H9 (cell line): ENCODE measurements around the gene OXLD1. TPM values are rescaled to one million over a fixed set of nuclear protein-coding genes. Genes with fewer than 3 reads are reported as not detected.
A peak's percentile ranks its signal among the peaks of the same experiment; 100 is the strongest.

Experiments
- DNase-seq: peaks from one replicate; pipeline ENCODE4 v3.0.0-alpha.2; 2017
- H2AFZ ChIP-seq: one replicate; pipeline ENCODE4 v1.6.1; 2013; ENCODE audit warnings: mild to moderate bottlenecking, low read length, control low read depth, moderate library complexity
- H2AK5ac ChIP-seq: 2 replicates; pipeline ENCODE4 v1.6.1; 2013; ENCODE audit warnings: low read length, control low read depth, mixed read lengths; ENCODE audit not compliant: insufficient read length
- H2BK120ac ChIP-seq: one replicate; pipeline ENCODE4 v1.6.1; 2013; ENCODE audit warnings: low read depth, mild to moderate bottlenecking, low read length, control low read depth, inconsistent platforms; ENCODE audit not compliant: poor library complexity, severe bottlenecking
- H2BK12ac ChIP-seq: 2 replicates; pipeline ENCODE4 v1.6.1; 2013; ENCODE audit warnings: low read length, control low read depth, mixed read lengths, low read depth; ENCODE audit not compliant: insufficient read length
- H2BK15ac ChIP-seq: 2 replicates; pipeline ENCODE4 v1.6.1; 2013; ENCODE audit warnings: low read depth, low read length, control low read depth
- H2BK20ac ChIP-seq: one replicate; pipeline ENCODE4 v1.6.1; 2013; ENCODE audit warnings: low read depth, mild to moderate bottlenecking, low read length, control low read depth, inconsistent platforms; ENCODE audit not compliant: poor library complexity, severe bottlenecking
- H2BK5ac ChIP-seq: 2 replicates; pipeline ENCODE4 v1.6.1; 2013; ENCODE audit warnings: low read length, control low read depth, mixed read lengths; ENCODE audit not compliant: insufficient read length
- H3K14ac ChIP-seq: 2 replicates; pipeline ENCODE4 v1.6.1; 2013; ENCODE audit warnings: low read length, control low read depth; ENCODE audit not compliant: insufficient read depth
- H3K18ac ChIP-seq: 2 replicates; pipeline ENCODE4 v1.6.1; 2013; ENCODE audit warnings: low read depth, mild to moderate bottlenecking, mixed read lengths, low read length, control low read depth; ENCODE audit not compliant: insufficient read length
- H3K23ac ChIP-seq: 2 replicates; pipeline ENCODE4 v1.6.1; 2013; ENCODE audit warnings: low read length, control low read depth, mixed read lengths, low read depth; ENCODE audit not compliant: insufficient read length
- H3K23me2 ChIP-seq: 2 replicates; pipeline ENCODE4 v1.6.1; 2013; ENCODE audit warnings: low read depth, mild to moderate bottlenecking, mixed read lengths, low read length, control low read depth; ENCODE audit not compliant: insufficient read length, poor library complexity, severe bottlenecking
- H3K27ac ChIP-seq: 2 replicates; pipeline ENCODE4 v1.5.1; 2013; ENCODE audit warnings: low read length, control low read depth, mixed read lengths, low read depth; ENCODE audit not compliant: insufficient read length
- H3K27me3 ChIP-seq: 2 replicates; pipeline ENCODE4 v1.6.1; 2013; ENCODE audit warnings: low read length, control low read depth, inconsistent platforms; ENCODE audit not compliant: insufficient read depth
- H3K4ac ChIP-seq: 2 replicates; pipeline ENCODE4 v1.6.1; 2013; ENCODE audit warnings: low read depth, mild to moderate bottlenecking, control low read depth, inconsistent platforms, low read length, moderate library complexity
- H3K4me1 ChIP-seq: 2 replicates; pipeline ENCODE4 v1.6.1; 2013; ENCODE audit warnings: low read length, control low read depth, inconsistent platforms; ENCODE audit not compliant: insufficient read depth
- H3K4me2 ChIP-seq: 2 replicates; pipeline ENCODE4 v1.6.1; 2013; ENCODE audit warnings: low read length, control low read depth, mixed read lengths; ENCODE audit not compliant: insufficient read length, insufficient read depth
- H3K56ac ChIP-seq: 2 replicates; pipeline ENCODE4 v1.6.1; 2013; ENCODE audit warnings: low read depth, mild to moderate bottlenecking, mixed read lengths, low read length, control low read depth; ENCODE audit not compliant: insufficient read length
- H3K79me1 ChIP-seq: 2 replicates; pipeline ENCODE4 v1.6.1; 2013; ENCODE audit warnings: low read depth, mild to moderate bottlenecking, moderate library complexity, low read length, control low read depth, inconsistent platforms; ENCODE audit not compliant: insufficient read depth, poor library complexity, severe bottlenecking
- H3K79me2 ChIP-seq: 2 replicates; pipeline ENCODE4 v1.6.1; 2013; ENCODE audit warnings: low read length, control low read depth, inconsistent platforms; ENCODE audit not compliant: insufficient read depth
- H3K9ac ChIP-seq: 2 replicates; pipeline ENCODE4 v1.6.1; 2013; ENCODE audit warnings: low read length, control low read depth, mixed read lengths; ENCODE audit not compliant: insufficient read length; ENCODE audit errors: extremely low read depth
- H3K9me3 ChIP-seq: one replicate; pipeline ENCODE4 v1.6.1; 2013; ENCODE audit warnings: low read depth, low read length, inconsistent platforms; ENCODE audit not compliant: control insufficient read depth
- H3T11ph ChIP-seq: one replicate; pipeline ENCODE4 v1.6.1; 2013; ENCODE audit warnings: mild to moderate bottlenecking, low read length, control low read depth, inconsistent platforms
- H4K20me1 ChIP-seq: one replicate; pipeline ENCODE4 v1.6.1; 2013; ENCODE audit not compliant: control insufficient read depth, insufficient read length, insufficient read depth
- H4K5ac ChIP-seq: 2 replicates; pipeline ENCODE4 v1.6.1; 2013; ENCODE audit warnings: low read depth, mild to moderate bottlenecking, mixed read lengths, low read length, control low read depth; ENCODE audit not compliant: insufficient read length
- H4K8ac ChIP-seq: replicated peaks from 2 replicates; pipeline ENCODE4 v1.6.1; 2013; ENCODE audit warnings: low read length, control low read depth, mixed read lengths, low read depth; ENCODE audit not compliant: insufficient read length
- H4K91ac ChIP-seq: 2 replicates; pipeline ENCODE4 v1.6.1; 2013; ENCODE audit warnings: low read depth, mild to moderate bottlenecking, moderate library complexity, mixed read lengths, low read length, control low read depth; ENCODE audit not compliant: insufficient read length
- H3K27ac Mint-ChIP-seq, 3 experiments: 2 replicates in 2 of 3; 3 replicates in 1 of 3; pipeline ENCODE4 v1.8.0; 2020 to 2021; ENCODE audit warnings: mixed read lengths in 3 of 3, mild to moderate bottlenecking in 1 of 3, moderate library complexity in 1 of 3
- H3K27me3 Mint-ChIP-seq: 2 replicates; pipeline ENCODE4 v1.8.0; 2021; ENCODE audit warnings: low read depth, mild to moderate bottlenecking, moderate library complexity, mixed read lengths
- H3K36me3 Mint-ChIP-seq, 3 experiments: 2 replicates in 2 of 3; 3 replicates in 1 of 3; pipeline ENCODE4 v1.8.0; 2020 to 2021; ENCODE audit warnings: low read depth in 3 of 3, mixed read lengths in 3 of 3; ENCODE audit not compliant: insufficient read depth in 1 of 3
- H3K4me1 Mint-ChIP-seq, 2 experiments: 2 replicates each; pipeline ENCODE4 v1.8.0; 2020; ENCODE audit warnings: mixed read lengths in 2 of 2
- H3K4me3 Mint-ChIP-seq, 2 experiments: 2 replicates in 1 of 2; 3 replicates in 1 of 2; pipeline ENCODE4 v1.8.0; 2020 to 2021; ENCODE audit warnings: mild to moderate bottlenecking in 2 of 2, mixed read lengths in 2 of 2, moderate library complexity in 1 of 2
- H3K9me3 Mint-ChIP-seq, 2 experiments: 2 replicates in 1 of 2; 3 replicates in 1 of 2; pipeline ENCODE4 v1.8.0; 2020; ENCODE audit warnings: mild to moderate bottlenecking in 2 of 2, mixed read lengths in 2 of 2, moderate library complexity in 1 of 2
- CTCF ChIP-seq: fragments of 200-600 bp; sonication (generic); conservative IDR thresholded peaks from 3 replicates; pipeline ENCODE4 v1.8.0; 2021; ENCODE audit warnings: antibody characterized with exemption, mild to moderate bottlenecking
- WGBS: extraction: QIAGEN DNeasy Blood & Tissue Kit; methylation state at CpG from one replicate; pipeline ENCODE4 v1.1.7; 2013; ENCODE audit warnings: missing lambda C conversion rate, low lambda C conversion rate, mixed read lengths; ENCODE audit not compliant: insufficient read length; ENCODE audit errors: extremely low coverage; 5-methylcytosine and 5-hydroxymethylcytosine counted together
- total RNA-seq: library from RNA; stranded (reverse); gene quantifications from 2 replicates; pipeline ENCODE4 v1.2.1, GENCODE V29; 2021

The OXLD1 gene
- total RNA-seq, 1 experiment from 2014 or later, result 25.0 TPM

- Histone ChIP-seq H3K4me2 (peak overlapping the region; percentile 84), H3K56ac (no peak overlapping the region), H4K20me1 (no peaks in the 10 kb centered on the region), H3K9me3 (no peaks in the 10 kb centered on the region), H4K8ac (no peak overlapping the region), H2BK5ac (no peak overlapping the region), H3K4ac (no peak overlapping the region), H2BK120ac (no peak overlapping the region), H3K4me1 (0 out of 2 replicates have a peak, but pooled peaks cover 4% of the 10 kb centered on the region), H3K9ac (peak overlapping the region; percentile 84), H3K23ac (no peak overlapping the region), H3K27me3 (no peaks in the 10 kb centered on the region), H3T11ph (no peak overlapping the region), H3K79me2 (peaks cover 8% of the 10 kb centered on the region; the same call in 1 of the 2 replicates), H2BK15ac (no peak overlapping the region; the same call in 1 of the 2 replicates), H4K5ac (no peak overlapping the region), H3K18ac (peak overlapping the region; percentile 25), H3K23me2 (peaks cover 19% of the 10 kb centered on the region), H2AFZ (no peak overlapping the region), H3K27ac (no peak overlapping the region), H4K91ac (no peak overlapping the region), H2BK12ac (no peak overlapping the region), H2BK20ac (no peak overlapping the region), H2AK5ac (no peak overlapping the region), H3K79me1 (peaks cover 8% of the 10 kb centered on the region), H3K14ac (peak overlapping the region; percentile 86)
- TF ChIP-seq CTCF, result no peak
- H3K27ac Mint-ChIP-seq, result peak overlapping the region in 2 of 3 experiments; percentile 77 to 83; a peak in 3 of 7 replicates
- peaks cover 30 to 68% (median 47%) of the 10 kb centered on the region in 3 experiments for H3K36me3 Mint-ChIP-seq
- DNase-seq, result no peak
- no peaks in the 10 kb centered on the region; the same call in 1 of the 2 replicates for H3K27me3 Mint-ChIP-seq
- H3K4me1 Mint-ChIP-seq, result peaks cover 6 to 17% of the 10 kb centered on the region in 2 experiments
- H3K4me3 Mint-ChIP-seq, result peak overlapping the region; percentile 89 to 93
- no CpG with 5 or more reads among the region's 27 CpGs for WGBS
- no peaks in the 10 kb centered on the region for H3K9me3 Mint-ChIP-seq
Measured at GRCh38 chr17:81703747-81704654, 37.6 kb upstream of the OXLD1 start.
